Thyroid gland (tissue), 4 donors: Measurements from ENCODE around the gene GRN. TPM values are rescaled to one million over a fixed set of nuclear protein-coding genes. Genes with fewer than 3 reads are reported as not detected.
A peak's percentile ranks its signal among the peaks of the same experiment; 100 is the strongest.

Experiments used
- DNase-seq, 2 donors: peaks; one replicate each; pipeline ENCODE4 v3.0.0-alpha.2; 2019
- H3K27ac ChIP-seq, 3 donors: fragments of 200-600 bp; sonication (generic); 1 replicate in 2 of 3; 2 replicates in 1 of 3; pipeline ENCODE4 v1.5.1; 2016 to 2019; ENCODE audit warnings: mild to moderate bottlenecking in 1 of 3, moderate library complexity in 1 of 3
- H3K27me3 ChIP-seq: fragments of 200-600 bp; sonication (generic); one replicate; pipeline ENCODE4 v1.5.1; 2019
- H3K36me3 ChIP-seq, 2 donors: fragments of 200-600 bp; sonication (generic); one replicate each; pipeline ENCODE4 v1.5.1; 2016 to 2019
- H3K4me1 ChIP-seq, 2 donors: fragments of 200-600 bp; sonication (generic); one replicate each; pipeline ENCODE4 v1.5.1; 2017 to 2019
- H3K4me3 ChIP-seq, 3 donors: fragments of 200-600 bp; sonication (generic); replicated peaks in 1 of 3; 1 replicate in 2 of 3; 2 replicates in 1 of 3; pipeline ENCODE4 v1.5.1; 2016; ENCODE audit warnings: mild to moderate bottlenecking in 1 of 3
- H3K9me3 ChIP-seq: fragments of 200-600 bp; sonication (generic); one replicate; pipeline ENCODE4 v1.5.1; 2017
- CTCF ChIP-seq, 6 experiments: fragments of 200-600 bp in 3 of 6; fragments of 450-650 bp in 3 of 6; sonication (generic) in 3 of 6; IDR thresholded peaks; one replicate each; pipeline ENCODE4 v1.5.1; 2016 to 2019; ENCODE audit warnings: antibody characterized with exemption in 6 of 6, mild to moderate bottlenecking in 2 of 6, inconsistent platforms in 1 of 6, moderate library complexity in 1 of 6
- POLR2A ChIP-seq, 2 donors: fragments of 450-650 bp; IDR thresholded peaks; one replicate each; pipeline ENCODE4 v1.6.1; 2017; ENCODE audit warnings: antibody characterized with exemption in 2 of 2, mild to moderate bottlenecking in 2 of 2, moderate library complexity in 1 of 2
- WGBS, 2 donors: methylation state at CpG; one replicate each; pipeline ENCODE4 v1.1.5; 2017; 5-methylcytosine and 5-hydroxymethylcytosine counted together
- intact Hi-C: fragments of 100-400 bp; cut with DNase I; formaldehyde crosslinking; loops from one replicate; pipeline ENCODE4 v1.15.1; 2023
- small RNA-seq: library from RNA; depleted of rRNA; stranded (forward); fragments of <200 nt; gene quantifications from one replicate; pipeline ENCODE3, GENCODE V24; 2016
- total RNA-seq, 4 donors: library from RNA; depleted of rRNA; stranded (reverse); fragments of >200 nt; gene quantifications; one replicate each; pipeline ENCODE4 v1.2.3, GENCODE V29; 2016

GRN gene
- total RNA-seq, 4 donors from 2014 or later: 259 to 292 (median 264) TPM

GRCh38 chr17:44396946-44397345 lies 51.8 kb downstream of the GRN start:
- H3K27me3 ChIP-seq: no peaks in the 10 kb centered on the region
- TF ChIP-seq POLR2A (IDR thresholded peaks at IDR 0.05) (no peak), CTCF (IDR thresholded peaks at IDR 0.05) (no peak)
- no peak overlapping the region for H3K27ac ChIP-seq
- H3K9me3 ChIP-seq: no peaks in the 10 kb centered on the region
- peaks cover 0 to 5% of the 10 kb centered on the region in 2 donors for H3K4me1 ChIP-seq
- H3K36me3 ChIP-seq: peaks cover 21 to 25% of the 10 kb centered on the region in 2 donors
- no peak for DNase-seq
- no peak overlapping the region for H3K4me3 ChIP-seq
- WGBS, 2 donors: 95 to 97% methylated on average over 5 of the region's 5 CpGs
- intact Hi-C loops: no loop called here

DNA sequence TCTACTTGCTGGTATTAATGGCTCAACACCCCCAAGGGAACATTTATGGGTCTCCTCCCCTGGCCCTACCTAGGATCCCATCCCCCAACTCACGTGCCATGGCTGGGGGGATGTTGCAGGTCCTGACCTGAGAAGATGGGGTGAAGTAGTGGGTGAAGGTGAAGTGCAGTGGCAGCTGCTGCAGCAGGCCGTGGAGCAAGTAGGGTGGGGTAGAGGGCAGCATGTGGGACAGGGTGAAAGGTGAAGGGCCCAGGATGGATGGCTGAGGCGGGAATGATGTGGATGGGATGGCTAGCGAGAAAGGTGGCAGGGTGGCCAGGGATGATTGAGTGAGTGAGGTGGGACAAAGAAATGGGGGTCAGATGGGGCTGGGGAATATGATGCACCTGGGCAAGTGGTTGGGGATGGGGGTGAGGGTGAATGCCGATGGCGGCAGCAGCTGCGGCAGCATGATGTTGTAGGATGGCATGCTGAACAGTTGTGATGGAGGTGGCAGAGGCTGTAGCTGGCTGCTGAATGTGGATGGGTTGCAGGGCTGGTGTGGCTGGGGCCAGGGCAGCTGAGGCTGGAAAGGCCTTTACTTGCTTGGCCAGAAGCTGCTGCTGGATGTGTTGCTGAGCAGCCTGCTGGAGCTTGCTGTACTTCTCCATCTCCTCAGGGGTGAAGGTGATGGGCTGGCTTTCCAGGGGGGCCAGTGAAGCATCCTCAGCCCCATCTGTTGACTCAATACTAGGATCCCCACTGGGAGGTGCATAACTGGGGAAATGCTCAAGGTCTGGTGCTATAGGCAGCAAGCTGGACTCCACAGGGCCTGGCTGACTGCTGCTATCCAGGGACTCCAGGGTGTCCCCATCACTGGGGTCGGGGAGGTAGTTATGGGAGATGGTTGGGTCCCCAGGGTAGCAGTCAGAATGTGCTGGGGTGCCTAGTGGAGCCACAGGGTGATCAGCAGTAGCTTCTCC lies 52.7 kb downstream of the GRN start:
- intact Hi-C loops: no loop called here
- no peaks in the 10 kb centered on the region for H3K9me3 ChIP-seq
- no peak overlapping the region for H3K4me3 ChIP-seq
- H3K27me3 ChIP-seq: no peaks in the 10 kb centered on the region
- TF ChIP-seq CTCF (IDR thresholded peaks at IDR 0.05) (no peak), POLR2A (IDR thresholded peaks at IDR 0.05) (no peak)
- peaks cover 0 to 5% of the 10 kb centered on the region in 2 donors for H3K4me1 ChIP-seq
- no peak for DNase-seq
- H3K36me3 ChIP-seq: peaks cover 21 to 25% of the 10 kb centered on the region in 2 donors
- H3K27ac ChIP-seq: no peak overlapping the region
- WGBS, 2 donors: 93 to 94% methylated on average over 8 of the region's 8 CpGs

- TF ChIP-seq POLR2A (IDR thresholded peaks at IDR 0.05) (no peak), CTCF (IDR thresholded peaks at IDR 0.05) (no peak)
- Histone ChIP-seq H3K27me3 (no peaks in the 10 kb centered on the region), H3K36me3 (peaks cover 21 to 29% of the 10 kb centered on the region in 2 donors), H3K4me3 (no peak overlapping the region), H3K27ac (no peak overlapping the region), H3K4me1 (no peaks in the 10 kb centered on the region), H3K9me3 (no peaks in the 10 kb centered on the region)
- no peak for DNase-seq
- 97% methylated on average over 36 to 41 of the region's 41 CpGs for WGBS, 2 donors
- intact Hi-C loops: no loop called here
Measured at GRCh38 chr17:44398692-44399691, 53.9 kb downstream of the GRN start.

DNA sequence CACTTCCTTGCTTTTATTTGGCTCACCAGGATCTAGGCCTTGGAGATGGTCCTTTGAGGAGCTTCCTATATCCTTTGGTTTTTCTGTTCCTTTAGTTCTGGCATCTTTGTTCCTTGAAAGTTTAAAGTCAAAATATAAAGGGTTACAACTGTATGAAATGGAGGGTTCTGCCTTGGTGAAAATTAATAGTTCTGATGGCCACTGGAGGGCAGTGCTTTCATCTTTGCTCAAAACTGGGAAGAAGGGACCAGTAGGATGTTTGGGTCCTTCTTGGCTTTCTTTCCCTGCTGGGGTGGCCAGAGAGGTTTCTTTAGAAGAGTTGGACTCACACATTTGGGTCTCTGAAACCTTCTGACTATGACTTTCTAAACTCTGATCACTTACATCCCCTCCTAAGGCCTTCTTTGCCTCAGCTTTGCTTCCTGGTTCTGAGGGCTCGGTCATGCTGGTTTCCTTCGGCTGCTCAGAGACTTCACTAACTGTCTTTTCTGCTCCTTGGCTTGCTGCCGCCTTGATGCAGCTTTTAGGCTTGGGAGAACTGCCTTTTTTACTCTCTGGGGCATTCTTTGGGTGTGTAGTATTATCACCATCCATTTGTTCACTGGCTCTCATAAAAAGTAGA lies 55.2 kb downstream of the GRN start:
- H3K4me1 ChIP-seq: no peaks in the 10 kb centered on the region
- no peaks in the 10 kb centered on the region for H3K9me3 ChIP-seq
- H3K4me3 ChIP-seq: no peak overlapping the region
- H3K27ac ChIP-seq: no peak overlapping the region
- H3K36me3 ChIP-seq: peaks cover 21 to 33% of the 10 kb centered on the region in 2 donors
- WGBS, 2 donors: 88 to 91% methylated on average over 3 of the region's 3 CpGs
- H3K27me3 ChIP-seq: no peaks in the 10 kb centered on the region
- DNase-seq: peak; percentile 20 to 33
- TF ChIP-seq POLR2A (IDR thresholded peaks at IDR 0.05) (no peak), CTCF (IDR thresholded peaks at IDR 0.05) (peak in 4 of 6 experiments; percentile 25 to 51 (median 46))
- intact Hi-C loops: no loop called here

Small RNAs within 50 kb of the gene (small RNA-seq; reads per million reads assigned to genes)
- gene RF00012 (not detected), gene RNU6-453P (not detected)

Other genes starting within 250 kb of the GRN start
- gene HDAC5, start 221.7 kb upstream of the GRN start, total RNA-seq: 100 to 1,000 TPM in 2 of 4 donors, 10 to 100 TPM in 2; 69.5 to 142 (median 107) TPM
- gene HROB, start 203.4 kb upstream of the GRN start, total RNA-seq: 1 to 10 TPM in 1 of 4 donors, under 1 TPM in 3; 0.20 to 1.1 (median 0.30) TPM
- 1 to 10 TPM; 1.4 to 2.4 (median 1.7) TPM for gene ASB16, start 174.6 kb upstream of the GRN start, total RNA-seq
- 10 to 100 TPM; 30.6 to 50.5 (median 44.6) TPM for gene TMUB2, start 158.3 kb upstream of the GRN start, total RNA-seq
- gene ATXN7L3, start 145.4 kb upstream of the GRN start, total RNA-seq: 10 to 100 TPM; 52.4 to 64.5 (median 58.0) TPM
- 10 to 100 TPM; 63.6 to 97.4 (median 89.5) TPM for gene UBTF, start 125.6 kb upstream of the GRN start, total RNA-seq
- under 1 TPM in 2 of 4 donors, not detected in 2; 0.15 to 0.78 TPM for gene SLC4A1, start 77.2 kb upstream of the GRN start, total RNA-seq
- gene RUNDC3A, start 36.7 kb upstream of the GRN start, total RNA-seq: 1 to 10 TPM in 3 of 4 donors, under 1 TPM in 1; 0.89 to 4.1 (median 2.1) TPM
- gene SLC25A39, start 20.5 kb upstream of the GRN start, total RNA-seq: 100 to 1,000 TPM in 2 of 4 donors, 10 to 100 TPM in 2; 82.5 to 201 (median 144) TPM
- 10 to 100 TPM in 2 of 4 donors, 1 to 10 TPM in 2; 7.1 to 15.0 (median 10.4) TPM for gene FAM171A2, start 18.6 kb downstream of the GRN start, total RNA-seq
- gene ITGA2B, start 44.3 kb downstream of the GRN start, total RNA-seq: 1 to 10 TPM; 2.0 to 4.6 (median 3.3) TPM
- gene GPATCH8, start 158.1 kb downstream of the GRN start, total RNA-seq: 100 to 1,000 TPM in 1 of 4 donors, 10 to 100 TPM in 3; 52.7 to 106 (median 57.7) TPM
- 1 to 10 TPM; 1.8 to 7.1 (median 4.5) TPM for gene FZD2, start 212.2 kb downstream of the GRN start, total RNA-seq